WTC11 (cell line): ENCODE results near the gene GALM. TPM values are rescaled to one million over a fixed set of nuclear protein-coding genes. Genes with fewer than 3 reads are reported as not detected.

Source experiments
- ATAC-seq: fragments of 200-7000 bp; cut with Tn5 transposase; 2 replicates; pipeline ENCODE4 v1.10.0; 2021; ENCODE audit warnings: mild to moderate bottlenecking, moderate library complexity
- CTCF ChIA-PET: fragments of 300-600 bp; sonication (Branson Sonifier 250); formaldehyde crosslinking; loops from one replicate; lab custom pipeline; 2021; ENCODE audit warnings: antibody characterized with exemption; lab: Charles Lee
- POLR2A ChIA-PET: fragments of 350-600 bp; sonication (Branson Sonifier 250); formaldehyde crosslinking; loops from one replicate; lab custom pipeline; 2021; ENCODE audit warnings: antibody characterized with exemption; lab: Charles Lee
- DNase-seq: peaks from one replicate; pipeline ENCODE4 v3.0.0; 2021; ENCODE audit warnings: low spot score
- H3K27ac Mint-ChIP-seq: 2 replicates; pipeline ENCODE4 v1.8.0; 2021; ENCODE audit warnings: mixed read lengths
- H3K27me3 Mint-ChIP-seq: 2 replicates; pipeline ENCODE4 v1.8.0; 2021; ENCODE audit warnings: low read depth, mild to moderate bottlenecking, moderate library complexity, mixed read lengths
- H3K36me3 Mint-ChIP-seq: 2 replicates; pipeline ENCODE4 v1.8.0; 2021; ENCODE audit warnings: mixed read lengths
- H3K4me1 Mint-ChIP-seq: 2 replicates; pipeline ENCODE4 v1.8.0; 2022; ENCODE audit warnings: mixed read lengths
- H3K4me3 Mint-ChIP-seq: 2 replicates; pipeline ENCODE4 v1.8.0; 2021; ENCODE audit warnings: mild to moderate bottlenecking, moderate library complexity, mixed read lengths
- H3K9me3 Mint-ChIP-seq: 2 replicates; pipeline ENCODE4 v1.8.0; 2021; ENCODE audit warnings: mixed read lengths
- ATF1 ChIP-seq: sonication (generic); formaldehyde crosslinking; IDR thresholded peaks from 2 replicates; pipeline ENCODE4 v1.8.1; 2023; ENCODE audit warnings: mild to moderate bottlenecking, moderate library complexity, missing genetic modification reagents
- E2F1 ChIP-seq: sonication (generic); formaldehyde crosslinking; IDR thresholded peaks from 2 replicates; pipeline ENCODE4 v1.8.0; 2022; ENCODE audit warnings: mild to moderate bottlenecking, missing genetic modification reagents
- ETV6 ChIP-seq: sonication (generic); formaldehyde crosslinking; IDR thresholded peaks from 2 replicates; pipeline ENCODE4 v1.8.1; 2022; ENCODE audit warnings: mild to moderate bottlenecking, missing genetic modification reagents
- FOXP4 ChIP-seq: sonication (generic); formaldehyde crosslinking; IDR thresholded peaks from 2 replicates; pipeline ENCODE4 v1.8.0; 2022; ENCODE audit warnings: mild to moderate bottlenecking, missing genetic modification reagents
- GABPB1 ChIP-seq: sonication (generic); formaldehyde crosslinking; IDR thresholded peaks from 2 replicates; pipeline ENCODE4 v1.8.1; 2023; ENCODE audit warnings: mild to moderate bottlenecking, missing genetic modification reagents
- MYBL2 ChIP-seq: sonication (generic); formaldehyde crosslinking; IDR thresholded peaks from 2 replicates; pipeline ENCODE4 v1.8.1; 2023; ENCODE audit warnings: mild to moderate bottlenecking, moderate library complexity, missing genetic modification reagents
- NR1H2 ChIP-seq: sonication (generic); formaldehyde crosslinking; IDR thresholded peaks from 2 replicates; pipeline ENCODE4 v1.9.0; 2021; ENCODE audit warnings: mild to moderate bottlenecking, moderate library complexity, missing genetic modification reagents
- TEAD4 ChIP-seq: sonication (generic); formaldehyde crosslinking; IDR thresholded peaks from 2 replicates; pipeline ENCODE4 v1.8.0; 2022; ENCODE audit warnings: mild to moderate bottlenecking, missing genetic modification reagents
- ZMAT4 ChIP-seq: fragments of 250-450 bp; sonication (Bioruptor Pico); IDR thresholded peaks from 2 replicates; pipeline ENCODE4 v1.9.0; 2021; ENCODE audit warnings: mild to moderate bottlenecking
- ZNF138 ChIP-seq: sonication (generic); formaldehyde crosslinking; conservative IDR thresholded peaks from 2 replicates; pipeline ENCODE4 v1.8.1; 2022; ENCODE audit warnings: mild to moderate bottlenecking, moderate library complexity, missing genetic modification reagents
- ZNF423 ChIP-seq: fragments of 250-450 bp; sonication (Bioruptor Pico); IDR thresholded peaks from 2 replicates; pipeline ENCODE4 v2.1.2; 2022; ENCODE audit warnings: mild to moderate bottlenecking, moderate library complexity
- ZNF425 ChIP-seq: fragments of 250-450 bp; sonication (Bioruptor Pico); conservative IDR thresholded peaks from 2 replicates; pipeline ENCODE4 v1.9.0; 2021; ENCODE audit warnings: mild to moderate bottlenecking
- ZNF671 ChIP-seq: fragments of 250-450 bp; sonication (Bioruptor Pico); IDR thresholded peaks from 2 replicates; pipeline ENCODE4 v1.8.0; 2021; ENCODE audit warnings: mild to moderate bottlenecking
- total RNA-seq: library from RNA; stranded (reverse); gene quantifications from 3 replicates; pipeline ENCODE4 v1.2.3, GENCODE V29; 2021
- TF ChIP-seq, protein P1 (sequence below): sonication (generic); formaldehyde crosslinking; IDR thresholded peaks from 2 replicates; pipeline ENCODE4 v1.8.1; 2023; ENCODE audit warnings: mild to moderate bottlenecking, missing genetic modification reagents, moderate library complexity
- TF ChIP-seq, protein P2 (sequence below): sonication (generic); formaldehyde crosslinking; IDR thresholded peaks from 2 replicates; pipeline ENCODE4 v1.8.0; 2023; ENCODE audit warnings: mild to moderate bottlenecking, missing genetic modification reagents
- TF ChIP-seq, protein P3 (sequence below): sonication (generic); formaldehyde crosslinking; IDR thresholded peaks from 2 replicates; pipeline ENCODE4 v1.8.0; 2023; ENCODE audit warnings: missing genetic modification reagents
- TF ChIP-seq, protein P4 (sequence below): fragments of 250-450 bp; sonication (Bioruptor Pico); IDR thresholded peaks from 2 replicates; pipeline ENCODE4 v1.9.0; 2021; ENCODE audit warnings: moderate library complexity, mild to moderate bottlenecking, inconsistent platforms, borderline replicate concordance

The GALM gene
- total RNA-seq, 1 experiment from 2014 or later = 11.2 TPM

DNA sequence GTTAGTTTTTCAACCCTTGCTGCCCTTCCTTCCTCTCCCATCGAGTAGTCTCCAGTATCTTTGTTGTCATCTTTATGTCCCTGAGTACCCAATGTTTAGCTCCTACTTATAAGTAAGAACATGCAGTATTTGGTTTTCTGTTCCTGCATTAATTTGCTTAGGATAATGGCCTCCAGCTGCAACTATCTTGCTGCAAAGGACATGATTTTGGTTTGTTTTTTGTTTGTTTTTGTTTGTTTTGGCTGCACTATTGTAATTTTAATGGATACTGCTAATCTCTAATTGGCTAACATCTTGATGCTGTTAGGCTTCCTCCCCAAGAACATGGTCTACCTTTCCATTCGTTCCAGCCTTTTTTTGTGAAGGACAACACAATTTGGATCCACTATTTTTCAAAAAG lies 32.0 kb upstream of the GALM start:
- ATAC-seq (no peak), DNase-seq (no peak)
- CTCF ChIA-PET = no interaction called here
- Mint-ChIP-seq H3K36me3 (peaks cover 5% of the 10 kb centered on the region), H3K27ac (peak overlapping the region; percentile 49; the same call in 1 of the 2 replicates), H3K9me3 (peaks cover 17% of the 10 kb centered on the region), H3K4me1 (peaks cover 5% of the 10 kb centered on the region), H3K4me3 (no peak overlapping the region), H3K27me3 (no peaks in the 10 kb centered on the region; the same call in 1 of the 2 replicates)
- TF ChIP-seq, protein P1, sequence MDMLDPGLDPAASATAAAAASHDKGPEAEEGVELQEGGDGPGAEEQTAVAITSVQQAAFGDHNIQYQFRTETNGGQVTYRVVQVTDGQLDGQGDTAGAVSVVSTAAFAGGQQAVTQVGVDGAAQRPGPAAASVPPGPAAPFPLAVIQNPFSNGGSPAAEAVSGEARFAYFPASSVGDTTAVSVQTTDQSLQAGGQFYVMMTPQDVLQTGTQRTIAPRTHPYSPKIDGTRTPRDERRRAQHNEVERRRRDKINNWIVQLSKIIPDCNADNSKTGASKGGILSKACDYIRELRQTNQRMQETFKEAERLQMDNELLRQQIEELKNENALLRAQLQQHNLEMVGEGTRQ (CRISPR knock-in tag) = no peak
- POLR2A ChIA-PET = no interaction called here

GRCh38 chr2:38634684-38635083 lies 31.2 kb upstream of the GALM start:
- TF ChIP-seq MYBL2 = no peak
- TF ChIP-seq ZMAT4 (CRISPR knock-in tag) = no peak
- TF ChIP-seq ZNF671 (CRISPR knock-in tag) = no peak
- TF ChIP-seq, protein P2, sequence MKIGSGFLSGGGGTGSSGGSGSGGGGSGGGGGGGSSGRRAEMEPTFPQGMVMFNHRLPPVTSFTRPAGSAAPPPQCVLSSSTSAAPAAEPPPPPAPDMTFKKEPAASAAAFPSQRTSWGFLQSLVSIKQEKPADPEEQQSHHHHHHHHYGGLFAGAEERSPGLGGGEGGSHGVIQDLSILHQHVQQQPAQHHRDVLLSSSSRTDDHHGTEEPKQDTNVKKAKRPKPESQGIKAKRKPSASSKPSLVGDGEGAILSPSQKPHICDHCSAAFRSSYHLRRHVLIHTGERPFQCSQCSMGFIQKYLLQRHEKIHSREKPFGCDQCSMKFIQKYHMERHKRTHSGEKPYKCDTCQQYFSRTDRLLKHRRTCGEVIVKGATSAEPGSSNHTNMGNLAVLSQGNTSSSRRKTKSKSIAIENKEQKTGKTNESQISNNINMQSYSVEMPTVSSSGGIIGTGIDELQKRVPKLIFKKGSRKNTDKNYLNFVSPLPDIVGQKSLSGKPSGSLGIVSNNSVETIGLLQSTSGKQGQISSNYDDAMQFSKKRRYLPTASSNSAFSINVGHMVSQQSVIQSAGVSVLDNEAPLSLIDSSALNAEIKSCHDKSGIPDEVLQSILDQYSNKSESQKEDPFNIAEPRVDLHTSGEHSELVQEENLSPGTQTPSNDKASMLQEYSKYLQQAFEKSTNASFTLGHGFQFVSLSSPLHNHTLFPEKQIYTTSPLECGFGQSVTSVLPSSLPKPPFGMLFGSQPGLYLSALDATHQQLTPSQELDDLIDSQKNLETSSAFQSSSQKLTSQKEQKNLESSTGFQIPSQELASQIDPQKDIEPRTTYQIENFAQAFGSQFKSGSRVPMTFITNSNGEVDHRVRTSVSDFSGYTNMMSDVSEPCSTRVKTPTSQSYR (CRISPR knock-in tag) = no peak
- no peak for TF ChIP-seq GABPB1 (CRISPR knock-in tag)
- no peak for TF ChIP-seq ETV6
- TF ChIP-seq, protein P3, sequence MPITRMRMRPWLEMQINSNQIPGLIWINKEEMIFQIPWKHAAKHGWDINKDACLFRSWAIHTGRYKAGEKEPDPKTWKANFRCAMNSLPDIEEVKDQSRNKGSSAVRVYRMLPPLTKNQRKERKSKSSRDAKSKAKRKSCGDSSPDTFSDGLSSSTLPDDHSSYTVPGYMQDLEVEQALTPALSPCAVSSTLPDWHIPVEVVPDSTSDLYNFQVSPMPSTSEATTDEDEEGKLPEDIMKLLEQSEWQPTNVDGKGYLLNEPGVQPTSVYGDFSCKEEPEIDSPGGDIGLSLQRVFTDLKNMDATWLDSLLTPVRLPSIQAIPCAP = no peak
- no peak for TF ChIP-seq NR1H2 (CRISPR knock-in tag)
- TF ChIP-seq E2F1 = no peak
- TF ChIP-seq, protein P4, sequence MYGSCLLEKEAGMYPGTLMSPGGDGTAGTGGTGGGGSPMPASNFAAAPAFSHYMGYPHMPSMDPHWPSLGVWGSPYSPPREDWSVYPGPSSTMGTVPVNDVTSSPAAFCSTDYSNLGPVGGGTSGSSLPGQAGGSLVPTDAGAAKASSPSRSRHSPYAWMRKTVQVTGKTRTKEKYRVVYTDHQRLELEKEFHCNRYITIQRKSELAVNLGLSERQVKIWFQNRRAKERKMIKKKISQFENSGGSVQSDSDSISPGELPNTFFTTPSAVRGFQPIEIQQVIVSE (CRISPR knock-in tag) = no peak
- TF ChIP-seq FOXP4 (CRISPR knock-in tag) = no peak
- TF ChIP-seq TEAD4 (CRISPR knock-in tag) = no peak
- TF ChIP-seq ZNF138 = no peak
- no peak for TF ChIP-seq ZNF425
- TF ChIP-seq ZNF423 (CRISPR knock-in tag) = no peak
- TF ChIP-seq, protein P1 (CRISPR knock-in tag) = no peak
- no peak for TF ChIP-seq ATF1 (CRISPR knock-in tag)
- TF ChIP-seq, all 79 proteins: peak for 0
- CTCF ChIA-PET = no interaction called here
- no peak for ATAC-seq
- no peak for DNase-seq
- H3K27ac Mint-ChIP-seq = no peak overlapping the region
- H3K4me1 Mint-ChIP-seq = peaks cover 5% of the 10 kb centered on the region
- POLR2A ChIA-PET = interaction anchor here (0.6 kb wide), 1 partner anchor 100 kb away, joined by 6 read pairs; no protein-coding TSS in a partner anchor
- peaks cover 17% of the 10 kb centered on the region for H3K9me3 Mint-ChIP-seq
- H3K4me3 Mint-ChIP-seq = no peak overlapping the region
- H3K27me3 Mint-ChIP-seq = no peaks in the 10 kb centered on the region; the same call in 1 of the 2 replicates
- H3K36me3 Mint-ChIP-seq = peaks cover 5% of the 10 kb centered on the region
